ENCODE data around the gene FGF22. TPM values are rescaled to one million over a fixed set of nuclear protein-coding genes. Genes with fewer than 3 reads are reported as not detected.

Gene FGF22
- total and polyA plus RNA-seq, 2 experiments from 2014 or later, result 0.70 TPM; not detected in 1

DNA sequence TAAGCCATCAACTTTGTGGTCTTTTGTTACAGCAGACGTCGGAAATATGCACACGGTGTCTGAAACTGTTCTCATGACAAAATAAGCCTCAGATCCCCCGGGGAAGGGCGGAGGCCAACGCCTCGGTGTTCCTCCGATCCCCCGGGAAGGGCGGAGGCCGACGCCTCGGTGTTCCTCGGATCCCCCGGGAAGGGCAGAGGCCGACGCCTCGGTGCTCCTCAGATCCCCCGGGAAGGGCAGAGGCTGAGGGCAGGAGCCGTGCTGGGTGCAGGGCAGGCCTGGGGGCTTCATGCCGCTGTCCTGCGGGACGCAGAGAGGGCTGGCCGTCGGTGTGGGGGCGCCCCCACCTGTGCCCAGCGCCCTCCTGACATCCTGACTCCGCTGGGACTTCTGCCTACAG is 4.7 kb downstream of the FGF22 start:
- no peak overlapping the region for H3K4me2 ChIP-seq
- H3K27ac ChIP-seq, result no peak overlapping the region
- H3K4me3 ChIP-seq, result no peak overlapping the region
- no peak for TF ChIP-seq EZH2 (IDR thresholded peaks at IDR 0.05; ENCODE audit: borderline replicate concordance)
- no peak for TF ChIP-seq EZH2phosphoT487 (IDR thresholded peaks at IDR 0.05; ENCODE audit: low read depth, severe bottlenecking, unreplicated experiment)
- TF ChIP-seq, protein P1, sequence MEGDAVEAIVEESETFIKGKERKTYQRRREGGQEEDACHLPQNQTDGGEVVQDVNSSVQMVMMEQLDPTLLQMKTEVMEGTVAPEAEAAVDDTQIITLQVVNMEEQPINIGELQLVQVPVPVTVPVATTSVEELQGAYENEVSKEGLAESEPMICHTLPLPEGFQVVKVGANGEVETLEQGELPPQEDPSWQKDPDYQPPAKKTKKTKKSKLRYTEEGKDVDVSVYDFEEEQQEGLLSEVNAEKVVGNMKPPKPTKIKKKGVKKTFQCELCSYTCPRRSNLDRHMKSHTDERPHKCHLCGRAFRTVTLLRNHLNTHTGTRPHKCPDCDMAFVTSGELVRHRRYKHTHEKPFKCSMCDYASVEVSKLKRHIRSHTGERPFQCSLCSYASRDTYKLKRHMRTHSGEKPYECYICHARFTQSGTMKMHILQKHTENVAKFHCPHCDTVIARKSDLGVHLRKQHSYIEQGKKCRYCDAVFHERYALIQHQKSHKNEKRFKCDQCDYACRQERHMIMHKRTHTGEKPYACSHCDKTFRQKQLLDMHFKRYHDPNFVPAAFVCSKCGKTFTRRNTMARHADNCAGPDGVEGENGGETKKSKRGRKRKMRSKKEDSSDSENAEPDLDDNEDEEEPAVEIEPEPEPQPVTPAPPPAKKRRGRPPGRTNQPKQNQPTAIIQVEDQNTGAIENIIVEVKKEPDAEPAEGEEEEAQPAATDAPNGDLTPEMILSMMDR (IDR thresholded peaks at IDR 0.05; ENCODE audit: poor library complexity), result no peak
- H2AFZ ChIP-seq, result no peak overlapping the region
- WGBS (ENCODE audit: low lambda C conversion rate, missing lambda C conversion rate), result 94% methylated on average over 27 of the region's 28 CpGs
- no peaks in the 10 kb centered on the region for H3K4me1 ChIP-seq (ENCODE audit: insufficient read depth)
- no peaks in the 10 kb centered on the region for H3K27me3 ChIP-seq
- DNase-seq (ENCODE audit: low spot score), result no peak
- H4K20me1 ChIP-seq (ENCODE audit: insufficient read depth, poor library complexity, severe bottlenecking), result no peaks in the 10 kb centered on the region
- H3K36me3 ChIP-seq (replicated peaks; ENCODE audit: insufficient read depth, low read depth), result no peaks in the 10 kb centered on the region
- H3K9me2 ChIP-seq (replicated peaks; ENCODE audit: insufficient read depth), result no peaks in the 10 kb centered on the region
- H3K79me2 ChIP-seq, result no peaks in the 10 kb centered on the region
- no peaks in the 10 kb centered on the region for H3K9me3 ChIP-seq (ENCODE audit: low read depth)

GRCh38 chr19:644789-645188 is 5.1 kb downstream of the FGF22 start:
- no peaks in the 10 kb centered on the region for H3K9me2 ChIP-seq (replicated peaks; ENCODE audit: insufficient read depth)
- no peak overlapping the region for H2AFZ ChIP-seq
- H3K4me1 ChIP-seq (ENCODE audit: insufficient read depth), result no peaks in the 10 kb centered on the region
- no peaks in the 10 kb centered on the region for H3K27me3 ChIP-seq
- no peak for DNase-seq (ENCODE audit: low spot score)
- TF ChIP-seq EZH2 (IDR thresholded peaks at IDR 0.05; ENCODE audit: borderline replicate concordance), result no peak
- TF ChIP-seq, protein P1 (IDR thresholded peaks at IDR 0.05; ENCODE audit: poor library complexity), result no peak
- 89% methylated on average over 13 of the region's 14 CpGs for WGBS (ENCODE audit: low lambda C conversion rate, missing lambda C conversion rate)
- H3K79me2 ChIP-seq, result no peaks in the 10 kb centered on the region
- no peak overlapping the region for H3K4me3 ChIP-seq
- no peaks in the 10 kb centered on the region for H4K20me1 ChIP-seq (ENCODE audit: insufficient read depth, poor library complexity, severe bottlenecking)
- no peaks in the 10 kb centered on the region for H3K9me3 ChIP-seq (ENCODE audit: low read depth)
- H3K36me3 ChIP-seq (replicated peaks; ENCODE audit: insufficient read depth, low read depth), result no peaks in the 10 kb centered on the region
- no peak overlapping the region for H3K4me2 ChIP-seq
- no peak overlapping the region for H3K27ac ChIP-seq

- Histone ChIP-seq H3K79me2 (peaks cover 6% of the 10 kb centered on the region), H4K20me1 (ENCODE audit: insufficient read depth, poor library complexity, severe bottlenecking) (no peaks in the 10 kb centered on the region), H3K36me3 (replicated peaks; ENCODE audit: insufficient read depth, low read depth) (no peaks in the 10 kb centered on the region), H3K27ac (no peak overlapping the region), H3K27me3 (no peaks in the 10 kb centered on the region), H3K4me2 (no peak overlapping the region), H3K4me3 (no peak overlapping the region), H3K9me2 (replicated peaks; ENCODE audit: insufficient read depth) (no peaks in the 10 kb centered on the region), H2AFZ (no peak overlapping the region), H3K4me1 (ENCODE audit: insufficient read depth) (no peaks in the 10 kb centered on the region), H3K9me3 (ENCODE audit: low read depth) (no peaks in the 10 kb centered on the region)
- DNase-seq (ENCODE audit: low spot score), result no peak
- TF ChIP-seq, protein P1 (IDR thresholded peaks at IDR 0.05; ENCODE audit: poor library complexity), result no peak
- no peak for TF ChIP-seq EZH2 (IDR thresholded peaks at IDR 0.05; ENCODE audit: borderline replicate concordance)
- no peak for TF ChIP-seq EZH2phosphoT487 (IDR thresholded peaks at IDR 0.05; ENCODE audit: low read depth, severe bottlenecking, unreplicated experiment)
- WGBS (ENCODE audit: low lambda C conversion rate, missing lambda C conversion rate), result 96% methylated on average over 46 of the region's 62 CpGs
These were observed 6.5 kb downstream of the FGF22 start for GRCh38 chr19:645912-646778.
